GM13976 (cell line): ENCODE data around the gene ANKIB1.

Experiments used
- DNase-seq: peaks from one replicate; pipeline ENCODE4 v3.0.0; 2012; ENCODE audit warnings: low spot score
- CTCF ChIP-seq: IDR thresholded peaks from 2 replicates; pipeline ENCODE4 v1.5.1; 2012; ENCODE audit warnings: borderline replicate concordance, mild to moderate bottlenecking; ENCODE audit not compliant: insufficient read depth; ENCODE audit errors: extremely low read depth, missing control alignments, control extremely low read depth
- in situ Hi-C: fragments of 300-500 bp; cut with MboI; formaldehyde crosslinking; loops from one replicate; pipeline ENCODE4 v1.12.0; 2022; ENCODE audit warnings: low sequenced_read_pairs, mixed read lengths, inconsistent platforms; ENCODE audit not compliant: unreplicated experiment

The ANKIB1 gene

GRCh38 chr7:92331508-92331907 is 85.7 kb downstream of the ANKIB1 start:
- in situ Hi-C loops = no loop called here
- DNase-seq = no peak
- no peak for TF ChIP-seq CTCF

GRCh38 chr7:92332782-92333181 is 87.0 kb downstream of the ANKIB1 start:
- DNase-seq = no peak
- TF ChIP-seq CTCF = no peak
- in situ Hi-C loops = no loop called here

- no peak for DNase-seq
- in situ Hi-C loops = no loop called here
- no peak for TF ChIP-seq CTCF
These were observed 88.1 kb downstream of the ANKIB1 start for GRCh38 chr7:92333866-92334265.

GRCh38 chr7:92335574-92335973 is 89.8 kb downstream of the ANKIB1 start:
- in situ Hi-C loops = no loop called here
- no peak for DNase-seq
- no peak for TF ChIP-seq CTCF

GRCh38 chr7:92336662-92337340 is 91.0 kb downstream of the ANKIB1 start:
- no peak for DNase-seq
- in situ Hi-C loops = no loop called here
- TF ChIP-seq CTCF = no peak

- DNase-seq = no peak
- in situ Hi-C loops = no loop called here
- no peak for TF ChIP-seq CTCF
These were observed 94.2 kb downstream of the ANKIB1 start for GRCh38 chr7:92340016-92340415.
